Dedifferentiated amniotic fluid mesenchymal stem cell (primary cell): ENCODE measurements around the gene SLC5A2.
"Not testable (repeated sequence)": the region's sequence is repeated elsewhere in the genome, so short reads cannot be mapped to it uniquely, and the experiment has no call there.

Experiments used
- DNase-seq: peaks from one replicate; pipeline ENCODE4 v3.0.0-alpha.2; 2016; ENCODE audit errors: extremely low spot score

Gene SLC5A2

DNA sequence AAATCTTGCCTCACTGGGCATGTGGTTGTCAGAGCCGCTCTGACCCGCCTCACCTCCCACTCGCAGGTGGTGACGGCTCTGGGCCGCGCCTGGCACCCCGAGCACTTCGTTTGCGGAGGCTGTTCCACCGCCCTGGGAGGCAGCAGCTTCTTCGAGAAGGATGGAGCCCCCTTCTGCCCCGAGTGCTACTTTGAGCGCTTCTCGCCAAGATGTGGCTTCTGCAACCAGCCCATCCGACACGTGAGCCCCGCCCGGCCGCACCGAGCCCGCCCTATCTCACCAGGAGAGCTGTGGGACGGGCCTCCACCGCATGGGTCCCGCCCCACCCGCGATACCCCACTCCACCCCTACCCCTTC lies 7.0 kb upstream of the SLC5A2 start:
- no peak for DNase-seq

GRCh38 chr16:31476303-31477219 lies 6.4 kb upstream of the SLC5A2 start:
- DNase-seq, result no peak

GRCh38 chr16:31477220-31478216 lies 5.4 kb upstream of the SLC5A2 start:
- DNase-seq, result no peak

- DNase-seq, result no peak
These were observed 4.0 kb upstream of the SLC5A2 start for GRCh38 chr16:31478956-31479355.

GRCh38 chr16:31479751-31480150 lies 3.2 kb upstream of the SLC5A2 start:
- DNase-seq, result no peak

DNA sequence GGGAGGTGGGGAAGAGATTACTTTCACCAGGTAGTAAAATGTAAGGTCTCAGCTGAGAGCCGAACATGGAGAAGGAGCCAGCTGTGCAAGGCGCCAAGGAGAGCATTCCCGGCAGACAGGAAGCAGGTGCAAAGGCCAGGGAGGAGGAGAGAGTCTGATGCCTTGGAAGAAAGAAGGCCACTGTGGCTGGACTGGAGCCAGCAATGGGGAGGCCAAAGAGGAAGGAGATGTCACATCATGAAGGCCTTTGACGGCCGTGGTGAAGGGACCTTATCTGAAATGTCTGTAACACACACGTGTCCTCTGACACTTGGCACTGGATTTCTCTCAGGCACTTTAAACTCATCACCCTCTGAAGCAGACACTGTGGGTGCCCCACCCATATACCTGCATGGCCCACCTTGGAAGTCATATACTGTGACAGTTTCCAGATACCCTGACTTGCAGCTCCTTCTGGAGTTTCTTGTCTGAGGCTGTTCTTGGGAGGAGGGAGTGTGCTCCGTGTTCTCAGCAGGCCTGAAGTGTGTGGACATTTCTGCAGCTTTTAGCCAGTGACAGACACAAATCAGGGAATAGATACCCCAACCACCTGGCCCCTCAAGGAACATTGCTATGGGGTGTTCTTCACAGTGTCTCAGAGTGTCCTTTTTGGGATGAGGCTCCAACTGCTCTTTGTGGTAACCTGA lies 1.9 kb upstream of the SLC5A2 start:
- no peak for DNase-seq

GRCh38 chr16:31484048-31484447 lies 1.1 kb downstream of the SLC5A2 start:
- not testable (repeated sequence) for DNase-seq

DNA sequence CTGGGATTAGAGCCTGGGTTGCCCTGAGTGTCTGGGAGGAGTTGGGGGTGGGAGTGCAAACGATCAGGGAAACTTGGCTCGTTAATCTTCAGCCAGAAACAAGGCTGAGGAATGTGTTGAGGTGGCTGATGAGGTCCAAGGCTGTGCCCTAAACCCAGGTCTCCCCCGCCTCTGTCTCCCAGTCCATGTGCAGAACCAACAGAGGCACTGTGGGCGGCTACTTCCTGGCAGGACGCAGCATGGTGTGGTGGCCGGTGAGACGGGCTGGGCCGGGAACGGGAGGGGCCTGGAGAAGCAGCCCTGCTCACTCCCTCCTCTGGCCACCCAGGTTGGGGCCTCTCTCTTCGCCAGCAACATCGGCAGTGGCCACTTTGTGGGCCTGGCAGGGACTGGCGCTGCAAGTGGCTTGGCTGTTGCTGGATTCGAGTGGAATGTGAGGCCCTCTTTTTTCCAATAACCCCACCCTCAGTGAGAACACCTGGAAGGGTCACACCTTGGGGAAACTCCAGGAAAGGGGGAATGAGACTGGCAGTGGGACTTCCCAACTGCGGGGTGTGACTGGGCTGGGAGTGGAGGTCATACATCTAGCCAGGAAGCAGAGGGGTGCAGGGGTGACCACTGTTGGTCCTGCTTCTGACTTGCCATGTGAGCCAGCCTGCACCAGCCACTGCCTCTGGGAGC lies 1.7 kb downstream of the SLC5A2 start:
- no peak for DNase-seq

DNA sequence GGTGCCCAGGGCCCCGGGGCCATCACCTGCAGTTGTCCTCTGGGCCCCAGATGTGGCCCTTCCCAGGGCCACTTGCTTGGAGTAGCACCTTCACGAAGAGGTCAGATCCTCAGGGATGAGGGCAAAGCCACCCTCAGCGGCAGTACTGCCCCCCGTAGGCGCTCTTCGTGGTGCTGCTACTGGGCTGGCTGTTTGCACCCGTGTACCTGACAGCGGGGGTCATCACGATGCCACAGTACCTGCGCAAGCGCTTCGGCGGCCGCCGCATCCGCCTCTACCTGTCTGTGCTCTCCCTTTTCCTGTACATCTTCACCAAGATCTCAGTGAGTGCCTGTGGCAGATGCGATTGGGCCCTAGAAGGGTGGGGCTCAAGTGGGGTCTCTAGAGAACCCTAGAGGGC lies 2.6 kb downstream of the SLC5A2 start:
- no peak for DNase-seq

- DNase-seq, result no peak
These were observed 3.1 kb downstream of the SLC5A2 start for GRCh38 chr16:31486045-31486444.

DNA sequence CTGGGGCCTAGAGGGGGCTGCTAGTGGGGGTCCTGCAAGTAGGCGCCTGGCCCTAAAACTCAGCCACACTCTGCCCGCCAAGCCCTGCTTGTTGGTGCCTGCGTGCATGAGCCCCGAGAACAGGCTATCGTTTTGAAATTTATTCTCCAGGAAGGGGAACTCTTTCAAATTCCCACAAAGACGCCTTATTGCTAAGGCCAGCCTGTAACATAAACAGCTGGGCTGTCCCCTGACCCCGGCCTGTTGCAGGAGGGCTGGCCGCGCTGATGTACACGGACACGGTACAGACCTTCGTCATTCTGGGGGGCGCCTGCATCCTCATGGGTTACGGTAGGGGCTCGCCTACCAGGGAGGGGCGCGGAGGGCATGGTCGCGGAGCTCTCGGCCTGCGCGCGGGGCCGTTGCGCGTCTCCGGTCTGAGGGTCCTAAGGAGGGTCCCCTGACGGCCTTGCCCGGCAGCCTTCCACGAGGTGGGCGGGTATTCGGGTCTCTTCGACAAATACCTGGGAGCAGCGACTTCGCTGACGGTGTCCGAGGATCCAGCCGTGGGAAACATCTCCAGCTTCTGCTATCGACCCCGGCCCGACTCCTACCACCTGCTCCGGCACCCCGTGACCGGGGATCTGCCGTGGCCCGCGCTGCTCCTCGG lies 4.3 kb downstream of the SLC5A2 start:
- DNase-seq, result no peak

- no peak for DNase-seq
These were observed 5.0 kb downstream of the SLC5A2 start for GRCh38 chr16:31487720-31488467.

DNA sequence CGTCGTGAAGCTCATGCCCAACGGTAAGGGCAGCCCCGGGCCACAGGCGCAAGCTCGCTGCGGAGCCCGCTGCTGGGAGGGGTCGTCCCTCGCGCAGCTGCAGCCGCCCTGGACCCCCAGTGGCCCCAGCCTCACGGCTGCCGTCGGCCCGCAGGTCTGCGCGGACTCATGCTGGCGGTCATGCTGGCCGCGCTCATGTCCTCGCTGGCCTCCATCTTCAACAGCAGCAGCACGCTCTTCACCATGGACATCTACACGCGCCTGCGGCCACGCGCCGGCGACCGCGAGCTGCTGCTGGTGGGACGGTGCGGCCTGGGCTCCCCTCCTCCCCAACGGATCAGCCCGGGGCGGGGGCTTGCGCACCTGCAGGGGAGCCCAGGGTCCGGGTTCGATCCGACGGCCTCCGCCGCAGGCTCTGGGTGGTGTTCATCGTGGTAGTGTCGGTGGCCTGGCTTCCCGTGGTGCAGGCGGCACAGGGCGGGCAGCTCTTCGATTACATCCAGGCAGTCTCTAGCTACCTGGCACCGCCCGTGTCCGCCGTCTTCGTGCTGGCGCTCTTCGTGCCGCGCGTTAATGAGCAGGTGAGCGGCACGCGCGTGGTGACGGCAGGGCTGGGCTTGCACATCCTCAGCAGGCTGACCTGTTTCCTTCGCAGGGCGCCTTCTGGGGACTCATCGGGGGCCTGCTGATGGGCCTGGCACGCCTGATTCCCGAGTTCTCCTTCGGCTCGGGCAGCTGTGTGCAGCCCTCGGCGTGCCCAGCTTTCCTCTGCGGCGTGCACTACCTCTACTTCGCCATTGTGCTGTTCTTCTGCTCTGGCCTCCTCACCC lies 5.8 kb downstream of the SLC5A2 start:
- DNase-seq, result no peak

DNA sequence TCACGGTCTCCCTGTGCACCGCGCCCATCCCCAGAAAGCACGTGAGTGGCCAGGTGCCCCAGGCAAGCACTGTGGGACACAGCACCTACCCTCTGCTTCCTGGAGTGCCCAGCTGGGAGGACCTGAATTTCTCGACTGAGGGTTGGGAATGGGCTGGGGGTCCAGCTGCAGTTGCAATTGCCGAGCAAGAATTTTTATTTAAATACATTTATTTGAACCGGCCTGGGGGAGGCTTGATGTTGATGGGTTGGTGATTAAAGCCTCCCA lies 6.3 kb downstream of the SLC5A2 start:
- no peak for DNase-seq

GRCh38 chr16:31489616-31490584 lies 7.0 kb downstream of the SLC5A2 start:
- no peak for DNase-seq

DNA sequence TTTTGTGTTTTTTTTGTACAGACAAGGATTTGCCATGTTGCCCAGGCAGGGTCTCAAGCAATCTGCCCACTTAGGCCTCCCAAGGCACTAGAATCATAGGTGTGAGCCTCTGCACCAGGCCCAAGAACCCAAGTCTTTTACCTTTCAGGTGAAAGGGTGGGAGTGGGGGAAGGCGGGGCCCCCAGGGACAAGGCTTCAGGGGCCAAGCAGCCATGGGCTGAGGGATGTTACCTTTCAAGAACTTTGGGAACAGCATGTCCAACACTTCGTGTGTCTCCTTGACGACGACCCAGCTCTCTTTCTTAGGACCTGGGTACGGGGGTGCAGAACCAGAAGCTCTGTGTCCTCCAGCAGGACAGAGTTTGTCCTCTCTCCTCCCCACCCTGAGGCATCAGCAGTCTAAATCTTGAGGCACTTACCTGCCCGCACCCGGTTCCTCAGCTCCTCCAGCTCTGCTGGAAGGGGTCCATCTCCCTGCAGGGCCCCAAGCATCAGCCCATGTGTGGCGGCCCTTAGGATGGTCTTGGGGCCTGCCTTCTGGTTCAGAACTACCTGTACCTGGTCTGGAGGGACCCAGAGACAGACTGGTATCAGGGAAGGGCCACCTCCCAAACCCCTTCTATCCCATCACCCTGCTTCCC lies 9.0 kb downstream of the SLC5A2 start:
- DNase-seq, result no peak

DNA sequence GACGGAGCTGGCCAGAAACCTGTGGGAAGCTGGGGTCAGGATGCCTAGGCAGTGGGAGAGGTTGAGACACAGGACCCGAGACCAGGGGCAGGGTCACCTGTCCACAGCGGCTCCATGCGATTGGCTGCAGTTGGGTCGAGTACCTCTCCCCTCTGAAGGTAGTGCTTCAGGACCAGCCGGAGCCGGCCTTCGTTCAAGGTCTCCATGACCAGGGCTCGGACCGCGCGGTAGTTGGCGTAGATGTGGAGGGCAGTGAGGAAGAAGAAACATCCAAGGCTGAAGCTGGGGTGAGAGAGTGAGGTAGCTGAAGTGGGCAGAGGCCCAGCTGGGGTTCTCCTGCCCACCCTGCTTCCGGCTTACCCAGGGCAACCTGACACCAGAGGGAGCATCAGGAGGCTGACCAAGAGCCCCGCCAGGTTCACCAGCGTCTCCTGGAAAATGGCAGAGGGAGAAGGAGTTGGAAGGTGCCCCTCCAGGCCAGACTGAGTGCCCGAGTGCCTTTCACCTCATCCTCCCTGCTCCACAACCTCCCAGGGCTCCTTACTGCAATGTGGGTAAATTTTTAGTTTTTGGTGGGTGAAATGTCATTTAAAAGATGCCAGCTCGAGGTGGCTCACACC lies 10.7 kb downstream of the SLC5A2 start:
- no peak for DNase-seq
